Astrocyte (in vitro differentiated cells and primary cell): ENCODE results near the gene CCDC136. TPM values are rescaled to one million over a fixed set of nuclear protein-coding genes. Genes with fewer than 3 reads are reported as not detected.

Source experiments
- DNase-seq: peaks from one replicate; pipeline ENCODE4 v3.0.0-alpha.2; 2010; ENCODE audit warnings: low read depth
- FAIRE-seq: peaks from 2 replicates; lab custom pipeline; 2011; peaks lifted over from hg19 to GRCh38; lab: Jason Lieb, UNC
- H2AFZ ChIP-seq: 2 replicates; pipeline ENCODE4 v1.6.0; 2012; ENCODE audit warnings: low read depth, low read length, inconsistent platforms
- H3K27ac ChIP-seq: 2 replicates; pipeline ENCODE4 v1.5.1; 2011; ENCODE audit warnings: low read depth, low read length, inconsistent platforms
- H3K27me3 ChIP-seq: 2 replicates; pipeline ENCODE4 v1.6.0; 2011; ENCODE audit warnings: low read length, inconsistent platforms; ENCODE audit not compliant: insufficient read depth
- H3K36me3 ChIP-seq: 2 replicates; pipeline ENCODE4 v1.5.1; 2011; ENCODE audit warnings: low read length, inconsistent platforms; ENCODE audit not compliant: insufficient read depth
- H3K4me1 ChIP-seq: 2 replicates; pipeline ENCODE4 v1.5.1; 2011; ENCODE audit warnings: low read length, inconsistent platforms; ENCODE audit not compliant: insufficient read depth
- H3K4me2 ChIP-seq: 2 replicates; pipeline ENCODE4 v1.6.0; 2012; ENCODE audit warnings: low read length, inconsistent platforms
- H3K4me3 ChIP-seq: 2 replicates; pipeline ENCODE4 v1.5.1; 2011; ENCODE audit warnings: low read depth, mild to moderate bottlenecking, low read length, inconsistent platforms; ENCODE audit not compliant: insufficient read depth
- H3K79me2 ChIP-seq: 2 replicates; pipeline ENCODE4 v1.6.0; 2012; ENCODE audit warnings: mild to moderate bottlenecking, low read length, inconsistent platforms; ENCODE audit not compliant: insufficient read depth
- H3K9ac ChIP-seq: 2 replicates; pipeline ENCODE4 v1.6.0; 2012; ENCODE audit warnings: mild to moderate bottlenecking, low read length, inconsistent platforms
- H3K9me3 ChIP-seq: 2 replicates; pipeline ENCODE4 v1.5.1; 2012; ENCODE audit warnings: low read depth, mild to moderate bottlenecking, low read length, inconsistent platforms; ENCODE audit not compliant: insufficient read depth
- H4K20me1 ChIP-seq: 2 replicates; pipeline ENCODE4 v1.6.0; 2012; ENCODE audit warnings: low read length, inconsistent platforms; ENCODE audit not compliant: insufficient read depth
- H3K27ac Mint-ChIP-seq: one replicate; pipeline ENCODE4 v1.8.0; 2021; ENCODE audit warnings: mild to moderate bottlenecking, mixed read lengths; ENCODE audit not compliant: unreplicated experiment
- H3K27me3 Mint-ChIP-seq: one replicate; pipeline ENCODE4 v1.8.0; 2021; ENCODE audit warnings: low read depth, mixed read lengths; ENCODE audit not compliant: unreplicated experiment
- H3K36me3 Mint-ChIP-seq: one replicate; pipeline ENCODE4 v1.8.0; 2021; ENCODE audit warnings: low read depth, mixed read lengths; ENCODE audit not compliant: unreplicated experiment
- H3K4me1 Mint-ChIP-seq: one replicate; pipeline ENCODE4 v1.8.0; 2021; ENCODE audit warnings: low read depth, mixed read lengths; ENCODE audit not compliant: unreplicated experiment
- H3K4me3 Mint-ChIP-seq: one replicate; pipeline ENCODE4 v1.8.0; 2021; ENCODE audit warnings: mild to moderate bottlenecking, moderate library complexity, mixed read lengths; ENCODE audit not compliant: unreplicated experiment
- H3K9me3 Mint-ChIP-seq: one replicate; pipeline ENCODE4 v1.8.0; 2021; ENCODE audit warnings: mild to moderate bottlenecking, mixed read lengths; ENCODE audit not compliant: unreplicated experiment
- EZH2 ChIP-seq: IDR thresholded peaks from 2 replicates; pipeline ENCODE4 v1.6.1; 2012; ENCODE audit warnings: mild to moderate bottlenecking, low read length, inconsistent platforms; ENCODE audit not compliant: insufficient read depth
- total RNA-seq: library from RNA; stranded (reverse); gene quantifications from 2 replicates; pipeline ENCODE4 v1.2.1, GENCODE V29; 2021
- TF ChIP-seq, protein P1 (sequence below): IDR thresholded peaks from 2 replicates; pipeline ENCODE4 v1.5.1; 2011; ENCODE audit warnings: low read depth, mild to moderate bottlenecking, inconsistent platforms, low read length, moderate library complexity; ENCODE audit not compliant: insufficient read depth

CCDC136 gene
- total RNA-seq, 1 donor from 2014 or later = 14.9 TPM

DNA sequence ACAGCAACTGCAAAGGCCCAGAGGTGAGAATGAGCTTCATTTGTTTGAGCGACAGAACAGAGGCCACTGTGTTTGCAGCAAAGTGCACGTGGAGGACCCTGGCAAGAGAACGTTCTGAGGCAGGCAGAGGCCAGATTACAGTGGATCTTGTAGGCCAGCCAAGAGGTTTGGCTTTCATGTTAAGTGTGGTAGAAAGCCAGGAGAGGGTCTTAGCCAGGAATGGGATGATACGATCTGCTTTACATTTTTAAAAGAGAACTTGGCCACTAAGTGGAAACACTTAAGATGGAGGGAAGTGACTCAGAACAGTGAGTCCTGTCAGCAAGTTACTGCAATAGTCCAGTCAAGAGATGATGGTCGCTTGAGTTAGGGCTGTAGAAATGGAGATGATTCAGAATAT, 4.6 kb downstream of the CCDC136 start:
- Histone ChIP-seq H3K9ac (no peak overlapping the region), H3K9me3 (no peaks in the 10 kb centered on the region), H3K4me2 (peak overlapping the region; percentile 11), H3K4me3 (no peak overlapping the region), H3K4me1 (peaks cover 7% of the 10 kb centered on the region), H3K79me2 (no peaks in the 10 kb centered on the region), H3K27me3 (no peaks in the 10 kb centered on the region), H4K20me1 (no peaks in the 10 kb centered on the region), H3K36me3 (no peaks in the 10 kb centered on the region), H3K27ac (no peak overlapping the region), H2AFZ (no peak overlapping the region)
- TF ChIP-seq, protein P1, sequence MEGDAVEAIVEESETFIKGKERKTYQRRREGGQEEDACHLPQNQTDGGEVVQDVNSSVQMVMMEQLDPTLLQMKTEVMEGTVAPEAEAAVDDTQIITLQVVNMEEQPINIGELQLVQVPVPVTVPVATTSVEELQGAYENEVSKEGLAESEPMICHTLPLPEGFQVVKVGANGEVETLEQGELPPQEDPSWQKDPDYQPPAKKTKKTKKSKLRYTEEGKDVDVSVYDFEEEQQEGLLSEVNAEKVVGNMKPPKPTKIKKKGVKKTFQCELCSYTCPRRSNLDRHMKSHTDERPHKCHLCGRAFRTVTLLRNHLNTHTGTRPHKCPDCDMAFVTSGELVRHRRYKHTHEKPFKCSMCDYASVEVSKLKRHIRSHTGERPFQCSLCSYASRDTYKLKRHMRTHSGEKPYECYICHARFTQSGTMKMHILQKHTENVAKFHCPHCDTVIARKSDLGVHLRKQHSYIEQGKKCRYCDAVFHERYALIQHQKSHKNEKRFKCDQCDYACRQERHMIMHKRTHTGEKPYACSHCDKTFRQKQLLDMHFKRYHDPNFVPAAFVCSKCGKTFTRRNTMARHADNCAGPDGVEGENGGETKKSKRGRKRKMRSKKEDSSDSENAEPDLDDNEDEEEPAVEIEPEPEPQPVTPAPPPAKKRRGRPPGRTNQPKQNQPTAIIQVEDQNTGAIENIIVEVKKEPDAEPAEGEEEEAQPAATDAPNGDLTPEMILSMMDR = no peak
- TF ChIP-seq EZH2 = no peak
- peak overlapping the region; percentile 55 for H3K27ac Mint-ChIP-seq
- H3K27me3 Mint-ChIP-seq = peaks cover 2% of the 10 kb centered on the region
- peaks cover 14% of the 10 kb centered on the region for H3K4me1 Mint-ChIP-seq
- H3K36me3 Mint-ChIP-seq = peaks cover 25% of the 10 kb centered on the region
- no peak overlapping the region for H3K4me3 Mint-ChIP-seq
- FAIRE-seq = no peak
- peaks cover 3% of the 10 kb centered on the region for H3K9me3 Mint-ChIP-seq
- peak; percentile 89 for DNase-seq

DNA sequence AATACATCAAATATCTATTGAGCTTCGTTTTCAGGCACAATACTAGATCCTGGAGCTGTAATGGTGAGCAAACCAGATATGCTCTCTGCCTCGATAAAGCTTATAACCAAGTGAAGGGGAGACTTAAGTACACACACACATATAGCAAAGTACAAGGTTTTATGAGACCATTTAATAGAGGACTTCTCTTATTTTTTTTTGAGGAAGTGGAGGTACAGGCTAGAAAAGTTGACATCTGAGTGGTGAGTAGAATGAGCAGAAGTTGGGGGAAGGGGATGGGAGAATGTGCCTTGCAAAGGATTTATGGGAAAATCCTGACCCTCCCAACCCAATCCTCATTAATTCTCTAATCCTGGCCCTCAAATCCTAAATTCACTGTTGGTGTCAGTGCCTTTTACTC, 7.7 kb downstream of the CCDC136 start:
- H3K36me3 Mint-ChIP-seq = peaks cover 27% of the 10 kb centered on the region
- H3K27me3 Mint-ChIP-seq = peaks cover 2% of the 10 kb centered on the region
- H3K9me3 Mint-ChIP-seq = peaks cover 3% of the 10 kb centered on the region
- Histone ChIP-seq H3K27me3 (no peaks in the 10 kb centered on the region), H3K4me3 (no peak overlapping the region), H3K79me2 (no peaks in the 10 kb centered on the region), H2AFZ (no peak overlapping the region), H4K20me1 (no peaks in the 10 kb centered on the region), H3K9me3 (no peaks in the 10 kb centered on the region), H3K4me1 (peaks cover 3% of the 10 kb centered on the region), H3K27ac (no peak overlapping the region), H3K36me3 (no peaks in the 10 kb centered on the region), H3K9ac (no peak overlapping the region), H3K4me2 (no peak overlapping the region)
- no peak for DNase-seq
- H3K27ac Mint-ChIP-seq = no peak overlapping the region
- no peak for FAIRE-seq
- TF ChIP-seq, protein P1 = no peak
- no peak for TF ChIP-seq EZH2
- no peak overlapping the region for H3K4me3 Mint-ChIP-seq
- H3K4me1 Mint-ChIP-seq = peaks cover 11% of the 10 kb centered on the region

DNA sequence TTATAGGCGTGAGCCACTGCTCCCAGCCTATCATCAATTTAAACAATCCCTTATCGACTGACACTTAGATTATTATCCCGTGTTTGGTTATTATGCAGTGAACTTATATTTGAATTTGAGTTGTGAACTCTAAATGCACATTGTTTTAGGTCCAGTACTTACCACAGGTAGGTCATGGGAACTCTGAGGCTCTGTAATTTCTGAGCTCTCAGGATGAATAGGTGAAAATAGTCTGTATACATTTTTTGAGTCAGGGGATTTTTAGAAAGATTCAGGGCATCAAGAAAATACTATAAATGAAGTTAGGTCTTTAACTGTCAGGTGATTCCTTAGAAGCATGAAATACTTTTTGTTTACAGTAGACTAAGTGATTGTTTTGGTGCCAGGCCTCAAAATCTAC, 8.8 kb downstream of the CCDC136 start:
- Histone ChIP-seq H3K4me1 (peaks cover 3% of the 10 kb centered on the region), H3K36me3 (no peaks in the 10 kb centered on the region), H3K4me3 (no peak overlapping the region), H3K9me3 (no peaks in the 10 kb centered on the region), H2AFZ (no peak overlapping the region), H3K9ac (no peak overlapping the region), H3K27ac (no peak overlapping the region), H3K4me2 (no peak overlapping the region), H4K20me1 (no peaks in the 10 kb centered on the region), H3K79me2 (no peaks in the 10 kb centered on the region), H3K27me3 (no peaks in the 10 kb centered on the region)
- no peak for DNase-seq
- no peak for FAIRE-seq
- Mint-ChIP-seq H3K36me3 (peaks cover 30% of the 10 kb centered on the region), H3K4me3 (no peak overlapping the region), H3K27me3 (peaks cover 2% of the 10 kb centered on the region), H3K27ac (no peak overlapping the region), H3K9me3 (peaks cover 6% of the 10 kb centered on the region), H3K4me1 (peaks cover 14% of the 10 kb centered on the region)
- TF ChIP-seq, protein P1 = no peak
- no peak for TF ChIP-seq EZH2
